Muscle of leg (tissue), 16 donors: Measurements from ENCODE around the gene MAP1A. TPM values are rescaled to one million over a fixed set of nuclear protein-coding genes. Genes with fewer than 3 reads are reported as not detected.

Experiments
- DNase-seq: peaks from one replicate; pipeline ENCODE4 v3.0.0; 2013
- H3K27ac ChIP-seq: one replicate; pipeline ENCODE4 v1.5.1; 2013; ENCODE audit warnings: mild to moderate bottlenecking, low read length, control low read depth
- H3K27me3 ChIP-seq: one replicate; pipeline ENCODE4 v1.6.1; 2013; ENCODE audit warnings: low read length; ENCODE audit not compliant: control insufficient read depth, insufficient read depth
- H3K36me3 ChIP-seq: one replicate; pipeline ENCODE4 v1.6.1; 2013; ENCODE audit warnings: low read length; ENCODE audit not compliant: control insufficient read depth, insufficient read depth
- H3K4me1 ChIP-seq: one replicate; pipeline ENCODE4 v1.6.1; 2013; ENCODE audit warnings: low read length; ENCODE audit not compliant: control insufficient read depth, insufficient read depth
- H3K4me3 ChIP-seq: one replicate; pipeline ENCODE4 v1.5.1; 2013; ENCODE audit warnings: low read length, control low read depth
- H3K9me3 ChIP-seq: replicated peaks from 2 replicates; pipeline ENCODE4 v1.6.1; 2013; ENCODE audit warnings: low read depth, low read length; ENCODE audit not compliant: control insufficient read depth
- WGBS: methylation state at CpG from one replicate; pipeline ENCODE4 v1.1.5; 2013; ENCODE audit warnings: missing lambda C conversion rate; ENCODE audit not compliant: insufficient coverage; 5-methylcytosine and 5-hydroxymethylcytosine counted together
- long read RNA-seq, 11 donors: transcript quantifications; one replicate each; lab custom pipeline, GENCODE V29; 2026
- polyA plus RNA-seq, 8 donors: library from polyadenylated mRNA; unstranded; fragments of 120-200 nt; gene quantifications; one replicate each; pipeline versions ENCODE4 v1.2.1 to v1.2.3, GENCODE V29; 2013; ENCODE audit warnings: inconsistent platforms in 1 of 8, low replicate concordance in 1 of 8; ENCODE audit not compliant: insufficient read length in 8 of 8, insufficient read depth in 1 of 8
- total RNA-seq: library from RNA; stranded (reverse); fragments of 120-200 nt; gene quantifications from one replicate; pipeline ENCODE4 v1.2.4, GENCODE V29; 2013

MAP1A gene
- 22.9 TPM for total RNA-seq
- 10 to 100 TPM; 23.8 to 56.2 (median 43.6) TPM for polyA plus RNA-seq
- long read RNA-seq, donor 1, result 0 reads
- long read RNA-seq, donor 2, result 0 reads
- long read RNA-seq, donor 3, partial matches to known transcripts, result 31 of 31 reads
- long read RNA-seq, donor 3, other reads (novel, unspliced or antisense), result 0 of 31 reads
- long read RNA-seq, donor 4, partial matches to known transcripts, result 17 of 17 reads
- long read RNA-seq, donor 4, other reads (novel, unspliced or antisense), result 0 of 17 reads
- long read RNA-seq, donor 5, partial matches to known transcripts, result 13 of 13 reads
- long read RNA-seq, donor 5, other reads (novel, unspliced or antisense), result 0 of 13 reads
- long read RNA-seq, donor 6, partial matches to known transcripts, result 8 of 8 reads
- long read RNA-seq, donor 6, other reads (novel, unspliced or antisense), result 0 of 8 reads
- long read RNA-seq, donor 7, partial matches to known transcripts, result 8 of 8 reads
- long read RNA-seq, donor 7, other reads (novel, unspliced or antisense), result 0 of 8 reads
- long read RNA-seq, donor 8, partial matches to known transcripts, result 7 of 7 reads
- long read RNA-seq, donor 8, other reads (novel, unspliced or antisense), result 0 of 7 reads
- long read RNA-seq, donor 9, partial matches to known transcripts, result 22 of 22 reads
- long read RNA-seq, donor 9, other reads (novel, unspliced or antisense), result 0 of 22 reads
- long read RNA-seq, donor 10, partial matches to known transcripts, result 10 of 10 reads
- long read RNA-seq, donor 10, other reads (novel, unspliced or antisense), result 0 of 10 reads
- long read RNA-seq, donor 11, partial matches to known transcripts, result 23 of 23 reads
- long read RNA-seq, donor 11, other reads (novel, unspliced or antisense), result 0 of 23 reads

- peaks cover 31% of the 10 kb centered on the region for H3K36me3 ChIP-seq
- 0% methylated on average over 2 of the region's 15 CpGs for WGBS
- DNase-seq, result peak; percentile 89
- H3K9me3 ChIP-seq, result peaks cover 5% of the 10 kb centered on the region
- H3K4me3 ChIP-seq, result peak within 1 kb of the TSS; percentile 81
- peak within 1 kb of the TSS; percentile 94 for H3K27ac ChIP-seq
- peaks cover 3% of the 10 kb centered on the region for H3K27me3 ChIP-seq
- H3K4me1 ChIP-seq, result peaks cover 61% of the 10 kb centered on the region
Measured at GRCh38 chr15:43517354-43518196, at the start of gene MAP1A. MAP1A (plus strand) TSS chr15:43517608; CDS start chr15:43521474, 3,866 bp downstream.

- DNase-seq, result no peak
- no peaks in the 10 kb centered on the region for H3K27me3 ChIP-seq
- no peak overlapping the region for H3K4me3 ChIP-seq
- no peaks in the 10 kb centered on the region for H3K4me1 ChIP-seq
- no peak overlapping the region for H3K27ac ChIP-seq
- no peaks in the 10 kb centered on the region for H3K9me3 ChIP-seq
- peaks cover 49% of the 10 kb centered on the region for H3K36me3 ChIP-seq
- WGBS, result 100% methylated on average over 1 of the region's 3 CpGs
Measured at GRCh38 chr15:43469867-43470266, 47.5 kb upstream of the MAP1A start.

GRCh38 chr15:43471975-43472374 is 45.4 kb upstream of the MAP1A start:
- peaks cover 55% of the 10 kb centered on the region for H3K36me3 ChIP-seq
- H3K9me3 ChIP-seq, result no peaks in the 10 kb centered on the region
- no peak overlapping the region for H3K4me3 ChIP-seq
- no peaks in the 10 kb centered on the region for H3K27me3 ChIP-seq
- H3K27ac ChIP-seq, result no peak overlapping the region
- DNase-seq, result no peak
- no peaks in the 10 kb centered on the region for H3K4me1 ChIP-seq

GRCh38 chr15:43473885-43474284 is 43.5 kb upstream of the MAP1A start:
- DNase-seq, result no peak
- Histone ChIP-seq H3K36me3 (peaks cover 55% of the 10 kb centered on the region), H3K4me3 (no peak overlapping the region), H3K27ac (no peak overlapping the region), H3K27me3 (no peaks in the 10 kb centered on the region), H3K4me1 (no peaks in the 10 kb centered on the region), H3K9me3 (no peaks in the 10 kb centered on the region)
- 95% methylated on average over 16 of the region's 25 CpGs for WGBS

GRCh38 chr15:43483297-43484128 is 33.9 kb upstream of the MAP1A start:
- no peaks in the 10 kb centered on the region for H3K27me3 ChIP-seq

GRCh38 chr15:43484455-43484854 is 33.0 kb upstream of the MAP1A start:
- H3K4me3 ChIP-seq, result no peak overlapping the region
- 100% methylated on average over 2 of the region's 2 CpGs for WGBS
- no peak for DNase-seq
- H3K36me3 ChIP-seq, result peaks cover 18% of the 10 kb centered on the region
- H3K9me3 ChIP-seq, result no peaks in the 10 kb centered on the region
- no peaks in the 10 kb centered on the region for H3K4me1 ChIP-seq
- no peak overlapping the region for H3K27ac ChIP-seq
- H3K27me3 ChIP-seq, result no peaks in the 10 kb centered on the region

More at GRCh38 chr15:43483297-43484128, 33.9 kb upstream of the MAP1A start:
- Histone ChIP-seq H3K4me3 (no peak overlapping the region), H3K27ac (no peak overlapping the region), H3K36me3 (peaks cover 22% of the 10 kb centered on the region), H3K9me3 (no peaks in the 10 kb centered on the region), H3K4me1 (no peaks in the 10 kb centered on the region)
- 100% methylated on average over 1 of the region's 4 CpGs for WGBS
- DNase-seq, result peak; percentile 48

GRCh38 chr15:43487271-43487895 is 30.0 kb upstream of the MAP1A start:
- DNase-seq, result no peak
- H3K9me3 ChIP-seq, result no peaks in the 10 kb centered on the region
- peaks cover 30% of the 10 kb centered on the region for H3K36me3 ChIP-seq
- WGBS, result 100% methylated on average over 1 of the region's 6 CpGs
- H3K27me3 ChIP-seq, result no peaks in the 10 kb centered on the region
- H3K4me3 ChIP-seq, result no peak overlapping the region
- peaks cover 2% of the 10 kb centered on the region for H3K4me1 ChIP-seq
- H3K27ac ChIP-seq, result no peak overlapping the region

- Histone ChIP-seq H3K27me3 (no peaks in the 10 kb centered on the region), H3K9me3 (no peaks in the 10 kb centered on the region), H3K4me1 (peaks cover 9% of the 10 kb centered on the region), H3K4me3 (no peak overlapping the region), H3K27ac (no peak overlapping the region), H3K36me3 (peaks cover 30% of the 10 kb centered on the region)
- WGBS, result no CpG with 5 or more reads among the region's 3 CpGs
- no peak for DNase-seq
Measured at GRCh38 chr15:43488790-43489189, 28.6 kb upstream of the MAP1A start.

GRCh38 chr15:43489191-43489590 is 28.2 kb upstream of the MAP1A start:
- no CpG with 5 or more reads among the region's 1 CpG for WGBS
- H3K9me3 ChIP-seq, result no peaks in the 10 kb centered on the region
- H3K36me3 ChIP-seq, result peaks cover 30% of the 10 kb centered on the region
- H3K27ac ChIP-seq, result no peak overlapping the region
- no peak overlapping the region for H3K4me3 ChIP-seq
- DNase-seq, result no peak
- no peaks in the 10 kb centered on the region for H3K27me3 ChIP-seq
- peaks cover 12% of the 10 kb centered on the region for H3K4me1 ChIP-seq
